HepG2 (cell line): Measurements from ENCODE around the gene CDKN2C. TPM values are rescaled to one million over a fixed set of nuclear protein-coding genes. Genes with fewer than 3 reads are reported as not detected.

Experiments used
- AHR ChIP-seq: IDR thresholded peaks from 2 replicates; pipeline ENCODE4 v1.6.1; 2018; ENCODE audit warnings: missing genetic modification reagents, missing compliant biosample characterization
- CHD4 ChIP-seq: fragments of 200-600 bp; sonication (generic); IDR thresholded peaks from 2 replicates; pipeline ENCODE4 v1.7.0; 2017; ENCODE audit warnings: mild to moderate bottlenecking, low read length, borderline replicate concordance
- HNRNPLL ChIP-seq: fragments of 200-400 bp; formaldehyde crosslinking; IDR thresholded peaks from 2 replicates; pipeline ENCODE4 v1.6.1; 2017; ENCODE audit warnings: mild to moderate bottlenecking, low read depth, low read length; ENCODE audit not compliant: poor library complexity, severe bottlenecking
- NR2F2 ChIP-seq: IDR thresholded peaks from 2 replicates; pipeline ENCODE4 v1.6.1; 2012; ENCODE audit warnings: low read depth, inconsistent platforms, borderline replicate concordance
- PHF5A ChIP-seq: IDR thresholded peaks from one replicate; pipeline ENCODE4 v1.6.1; 2018; ENCODE audit warnings: low read depth, missing genetic modification reagents; ENCODE audit not compliant: unreplicated experiment
- PPARG ChIP-seq: conservative IDR thresholded peaks from 2 replicates; pipeline ENCODE4 v1.6.1; 2016; ENCODE audit warnings: missing biosample characterization, missing genetic modification reagents
- SRSF4 ChIP-seq: fragments of 200-400 bp; formaldehyde crosslinking; IDR thresholded peaks from one replicate; pipeline ENCODE4 v1.6.1; 2018; ENCODE audit warnings: mild to moderate bottlenecking, low read depth, low read length, moderate library complexity; ENCODE audit not compliant: poor library complexity, severe bottlenecking
- TBX3 ChIP-seq: fragments of 450-650 bp; IDR thresholded peaks from 2 replicates; pipeline ENCODE4 v1.6.1; 2017; ENCODE audit warnings: antibody characterized with exemption, mild to moderate bottlenecking, inconsistent platforms, borderline replicate concordance
- USF2 ChIP-seq, 2 experiments: sonication (generic) in 1 of 2; formaldehyde crosslinking in 1 of 2; IDR thresholded peaks; 2 replicates each; pipeline versions ENCODE4 v1.5.1 to v1.6.1; 2011 to 2020; ENCODE audit warnings: borderline replicate concordance in 1 of 2, low read depth in 1 of 2, low read length in 1 of 2, mild to moderate bottlenecking in 1 of 2, missing genetic modification reagents in 1 of 2, moderate library complexity in 1 of 2
- ZNF230 ChIP-seq: sonication (generic); formaldehyde crosslinking; IDR thresholded peaks from 2 replicates; pipeline ENCODE4 v1.4.0; 2020; ENCODE audit warnings: mild to moderate bottlenecking, missing genetic modification reagents
- ZNF567 ChIP-seq: sonication (generic); formaldehyde crosslinking; IDR thresholded peaks from 2 replicates; pipeline ENCODE4 v1.8.1; 2023; ENCODE audit warnings: mild to moderate bottlenecking, missing genetic modification reagents, borderline replicate concordance
- ZNF572 ChIP-seq: sonication (generic); formaldehyde crosslinking; IDR thresholded peaks from 2 replicates; pipeline ENCODE4 v1.5.1; 2020; ENCODE audit warnings: mild to moderate bottlenecking, missing genetic modification reagents
- ZNF687 ChIP-seq: sonication (generic); formaldehyde crosslinking; IDR thresholded peaks from 2 replicates; pipeline ENCODE4 v1.5.1; 2020; ENCODE audit warnings: mild to moderate bottlenecking, missing genetic modification reagents, moderate library complexity
- ZNF740 ChIP-seq: sonication (generic); formaldehyde crosslinking; IDR thresholded peaks from 2 replicates; pipeline ENCODE4 v1.4.0; 2020; ENCODE audit warnings: missing genetic modification reagents
- ZSCAN31 ChIP-seq: sonication (generic); formaldehyde crosslinking; IDR thresholded peaks from 2 replicates; pipeline ENCODE4 v1.5.0; 2020; ENCODE audit warnings: low read depth, mild to moderate bottlenecking, missing genetic modification reagents
- polyA plus RNA-seq, 8 experiments: library from polyadenylated mRNA; depleted of rRNA in 3 of 8; stranded (reverse) in 7 of 8; unstranded in 1 of 8; fragments of >200 nt; fragmentation: Illumina TruSeq in 4 of 8; extraction: Trizol in 4 of 8; gene quantifications; 2 replicates each; pipeline versions ENCODE4 v1.2.1 to v1.2.3, GENCODE V29; 2011 to 2016; ENCODE audit warnings: low read depth in 4 of 8, missing spikeins in 1 of 8, mixed read lengths in 1 of 8; ENCODE audit not compliant: insufficient read depth in 1 of 8
- total RNA-seq, 5 experiments: library from RNA; depleted of rRNA; stranded (reverse); fragments of >200 nt; fragmentation: Illumina TruSeq; extraction: Trizol; gene quantifications; 2 replicates each; pipeline ENCODE4 v1.2.3, GENCODE V29; 2016; ENCODE audit warnings: low read depth in 1 of 5
- TF ChIP-seq, protein P1 (sequence below): sonication (generic); formaldehyde crosslinking; IDR thresholded peaks from 2 replicates; pipeline ENCODE4 v1.8.0; 2022; ENCODE audit warnings: low read depth, missing genetic modification reagents
- TF ChIP-seq, protein P2 (sequence below): sonication (generic); formaldehyde crosslinking; IDR thresholded peaks from 2 replicates; pipeline ENCODE4 v1.5.1; 2020; ENCODE audit warnings: mild to moderate bottlenecking, moderate library complexity, missing genetic modification reagents

The CDKN2C gene
- total and polyA plus RNA-seq, 2 of the 13 experiments (the other 11 are each of a cell fraction or from before 2014, with no cell fraction given), result 7.8 to 13.7 TPM

DNA sequence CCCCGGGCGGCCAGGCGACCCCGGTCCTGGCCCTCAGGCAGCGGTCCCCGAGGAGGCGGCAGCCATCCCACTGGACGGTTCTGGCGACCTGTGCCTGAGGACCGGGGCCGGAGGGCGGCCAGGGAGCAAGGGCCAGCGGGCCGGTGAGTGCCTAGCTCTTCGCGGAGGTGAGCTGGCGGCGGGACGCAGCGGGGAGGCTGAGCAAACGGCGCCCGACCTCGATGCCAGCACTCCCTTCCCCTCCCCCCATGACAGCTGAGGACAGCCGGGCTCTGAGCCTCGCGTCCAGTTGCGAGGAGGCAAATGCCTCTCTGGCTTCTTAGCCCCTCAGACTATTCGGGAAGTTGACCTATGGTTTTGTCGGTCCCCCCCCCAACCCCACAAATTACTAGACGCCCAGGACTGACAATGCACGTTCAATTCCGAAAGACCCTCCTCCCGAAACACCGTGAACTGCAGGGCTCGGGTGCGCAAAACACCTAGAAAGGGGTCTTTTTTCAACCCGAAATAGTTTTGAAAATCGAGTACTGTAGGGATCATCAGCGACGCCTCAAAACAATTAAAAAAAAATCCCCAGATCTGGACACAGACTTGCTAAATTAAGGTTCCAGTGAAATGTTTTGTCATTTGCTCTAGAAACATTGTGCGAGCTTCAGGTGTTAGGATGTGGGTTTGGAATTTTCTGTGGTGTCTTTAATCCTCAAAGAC lies 8.3 kb downstream of the CDKN2C start (continued):
- TF ChIP-seq ZNF740 (CRISPR knock-in tag), result peak; percentile 88
- no peak for TF ChIP-seq CHD4
- TF ChIP-seq, protein P1, sequence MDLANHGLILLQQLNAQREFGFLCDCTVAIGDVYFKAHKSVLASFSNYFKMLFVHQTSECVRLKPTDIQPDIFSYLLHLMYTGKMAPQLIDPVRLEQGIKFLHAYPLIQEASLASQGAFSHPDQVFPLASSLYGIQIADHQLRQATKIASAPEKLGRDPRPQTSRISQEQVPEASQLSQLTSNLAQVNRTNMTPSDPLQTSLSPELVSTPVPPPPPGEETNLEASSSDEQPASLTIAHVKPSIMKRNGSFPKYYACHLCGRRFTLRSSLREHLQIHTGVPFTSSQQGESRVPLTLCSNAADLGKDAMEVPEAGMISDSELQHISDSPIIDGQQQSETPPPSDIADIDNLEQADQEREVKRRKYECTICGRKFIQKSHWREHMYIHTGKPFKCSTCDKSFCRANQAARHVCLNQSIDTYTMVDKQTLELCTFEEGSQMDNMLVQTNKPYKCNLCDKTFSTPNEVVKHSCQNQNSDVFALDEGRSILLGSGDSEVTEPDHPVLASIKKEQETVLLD (CRISPR knock-in tag), result 0 out of 2 replicates have a peak, but pooled peaks have one; percentile 9
- TF ChIP-seq ZNF230 (CRISPR knock-in tag), result peak; percentile 20; the same call in 1 of the 2 replicates
- TF ChIP-seq ZSCAN31 (CRISPR knock-in tag), result no peak
- peak; percentile 96 for TF ChIP-seq HNRNPLL
- no peak for TF ChIP-seq TBX3
- no peak for TF ChIP-seq PPARG (CRISPR knock-in tag)
- TF ChIP-seq, protein P2, sequence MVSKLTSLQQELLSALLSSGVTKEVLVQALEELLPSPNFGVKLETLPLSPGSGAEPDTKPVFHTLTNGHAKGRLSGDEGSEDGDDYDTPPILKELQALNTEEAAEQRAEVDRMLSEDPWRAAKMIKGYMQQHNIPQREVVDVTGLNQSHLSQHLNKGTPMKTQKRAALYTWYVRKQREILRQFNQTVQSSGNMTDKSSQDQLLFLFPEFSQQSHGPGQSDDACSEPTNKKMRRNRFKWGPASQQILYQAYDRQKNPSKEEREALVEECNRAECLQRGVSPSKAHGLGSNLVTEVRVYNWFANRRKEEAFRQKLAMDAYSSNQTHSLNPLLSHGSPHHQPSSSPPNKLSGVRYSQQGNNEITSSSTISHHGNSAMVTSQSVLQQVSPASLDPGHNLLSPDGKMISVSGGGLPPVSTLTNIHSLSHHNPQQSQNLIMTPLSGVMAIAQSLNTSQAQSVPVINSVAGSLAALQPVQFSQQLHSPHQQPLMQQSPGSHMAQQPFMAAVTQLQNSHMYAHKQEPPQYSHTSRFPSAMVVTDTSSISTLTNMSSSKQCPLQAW, result peak; percentile 36; the same call in 1 of the 2 replicates
- no peak for TF ChIP-seq ZNF572
- no peak for TF ChIP-seq NR2F2
- no peak for TF ChIP-seq SRSF4
- TF ChIP-seq AHR (CRISPR knock-in tag), result no peak
- TF ChIP-seq ZNF567 (CRISPR knock-in tag), result 0 out of 2 replicates have a peak, but pooled peaks have one; percentile 56
- peak; percentile 71 for TF ChIP-seq ZNF687 (CRISPR knock-in tag)
- TF ChIP-seq USF2 (IDR thresholded peaks at IDR 0.05; ENCODE audit: low read depth, low read length), result no peak
- 0 out of 2 replicates have a peak, but pooled peaks have one; percentile 18 for TF ChIP-seq USF2 (CRISPR knock-in tag; IDR thresholded peaks at IDR 0.05; ENCODE audit: borderline replicate concordance)
- no peak for TF ChIP-seq PHF5A
